ENCODE data around the gene CCT5. TPM values are rescaled to one million over a fixed set of nuclear protein-coding genes. Genes with fewer than 3 reads are reported as not detected.
A peak's percentile ranks its signal among the peaks of the same experiment; 100 is the strongest.

Gene CCT5
- total and polyA plus RNA-seq, 10 donors = 76.9 to 150 (median 115) TPM

DNA sequence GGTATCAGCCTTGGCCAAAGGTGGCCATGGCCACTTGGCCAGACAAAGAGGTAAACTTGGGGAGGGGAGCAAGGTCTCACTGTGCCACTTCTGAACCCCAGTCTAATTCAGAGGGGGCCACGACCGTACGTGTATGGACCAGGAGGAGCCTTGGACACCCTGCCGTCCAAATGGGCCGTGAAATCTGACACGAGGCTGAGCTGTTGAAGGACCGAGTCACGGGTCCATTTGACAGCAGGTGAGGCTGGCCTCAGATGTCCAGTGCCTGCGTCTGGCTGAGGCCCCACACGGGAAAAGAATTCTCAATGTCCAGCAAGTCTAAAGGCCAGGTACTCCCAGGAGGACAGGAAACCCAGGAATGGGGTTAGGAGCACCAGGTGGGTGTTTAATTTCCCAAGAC is 39.9 kb downstream of the CCT5 start:
- intact Hi-C loops (cut with DNase I; ENCODE audit: low total_unique reads) = loop anchor here (10.0 kb wide), 1 partner anchor 135 kb away; no protein-coding TSS in a partner anchor
- DNase-seq = peak; percentile 38
- no peak overlapping the region for H3K4me3 ChIP-seq
- 94 to 96% (median 95%) methylated on average over 10 of the region's 10 CpGs for WGBS, 5 donors
- H3K27ac ChIP-seq = no peak overlapping the region
- H3K36me3 ChIP-seq = no peaks in the 10 kb centered on the region
- no peak for TF ChIP-seq POLR2A (IDR thresholded peaks at IDR 0.05)
- no peak for TF ChIP-seq POLR2AphosphoS5 (IDR thresholded peaks at IDR 0.05)
- TF ChIP-seq, protein P1, sequence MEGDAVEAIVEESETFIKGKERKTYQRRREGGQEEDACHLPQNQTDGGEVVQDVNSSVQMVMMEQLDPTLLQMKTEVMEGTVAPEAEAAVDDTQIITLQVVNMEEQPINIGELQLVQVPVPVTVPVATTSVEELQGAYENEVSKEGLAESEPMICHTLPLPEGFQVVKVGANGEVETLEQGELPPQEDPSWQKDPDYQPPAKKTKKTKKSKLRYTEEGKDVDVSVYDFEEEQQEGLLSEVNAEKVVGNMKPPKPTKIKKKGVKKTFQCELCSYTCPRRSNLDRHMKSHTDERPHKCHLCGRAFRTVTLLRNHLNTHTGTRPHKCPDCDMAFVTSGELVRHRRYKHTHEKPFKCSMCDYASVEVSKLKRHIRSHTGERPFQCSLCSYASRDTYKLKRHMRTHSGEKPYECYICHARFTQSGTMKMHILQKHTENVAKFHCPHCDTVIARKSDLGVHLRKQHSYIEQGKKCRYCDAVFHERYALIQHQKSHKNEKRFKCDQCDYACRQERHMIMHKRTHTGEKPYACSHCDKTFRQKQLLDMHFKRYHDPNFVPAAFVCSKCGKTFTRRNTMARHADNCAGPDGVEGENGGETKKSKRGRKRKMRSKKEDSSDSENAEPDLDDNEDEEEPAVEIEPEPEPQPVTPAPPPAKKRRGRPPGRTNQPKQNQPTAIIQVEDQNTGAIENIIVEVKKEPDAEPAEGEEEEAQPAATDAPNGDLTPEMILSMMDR (IDR thresholded peaks at IDR 0.05 in 8 of 11, conservative IDR thresholded peaks at IDR 0.05 in 3 of 11) = no peak
- no peaks in the 10 kb centered on the region for H3K9me3 ChIP-seq
- peaks cover 0 to 11% (median 3%) of the 10 kb centered on the region in 6 donors for H3K4me1 ChIP-seq
- H3K27me3 ChIP-seq (replicated peaks in 1 of 7) = no peaks in the 10 kb centered on the region

DNA sequence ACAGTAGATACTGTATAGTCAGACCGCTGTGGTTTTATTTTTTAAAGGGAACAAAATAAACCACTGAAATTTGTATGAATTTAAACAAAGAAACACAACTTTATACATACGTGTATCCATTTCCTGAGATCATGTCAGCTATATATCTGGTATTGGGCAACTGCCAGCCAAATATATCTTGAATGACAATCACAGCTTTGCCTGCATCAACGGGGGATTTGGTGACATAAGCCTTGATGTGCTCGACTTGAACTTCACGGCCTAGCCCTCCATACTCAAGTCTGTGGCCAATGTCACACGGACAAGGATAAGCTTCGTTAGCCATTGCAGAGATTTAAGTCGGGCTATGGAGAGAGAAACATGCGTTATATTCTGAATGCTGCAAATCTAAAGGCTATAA is 40.4 kb downstream of the CCT5 start:
- H3K4me3 ChIP-seq = no peak overlapping the region
- no peaks in the 10 kb centered on the region for H3K36me3 ChIP-seq
- peaks cover 0 to 11% (median 3%) of the 10 kb centered on the region in 6 donors for H3K4me1 ChIP-seq
- no peak overlapping the region for H3K27ac ChIP-seq
- DNase-seq = peak; percentile 6
- 85 to 92% (median 87%) methylated on average over 9 of the region's 9 CpGs for WGBS, 5 donors
- TF ChIP-seq POLR2A (IDR thresholded peaks at IDR 0.05) (no peak), POLR2AphosphoS5 (IDR thresholded peaks at IDR 0.05) (no peak)
- TF ChIP-seq, protein P1 (IDR thresholded peaks at IDR 0.05 in 8 of 11, conservative IDR thresholded peaks at IDR 0.05 in 3 of 11) = no peak
- intact Hi-C loops (cut with DNase I; ENCODE audit: low total_unique reads) = no loop called here
- H3K9me3 ChIP-seq = no peaks in the 10 kb centered on the region
- H3K27me3 ChIP-seq (replicated peaks in 1 of 7) = no peaks in the 10 kb centered on the region

DNA sequence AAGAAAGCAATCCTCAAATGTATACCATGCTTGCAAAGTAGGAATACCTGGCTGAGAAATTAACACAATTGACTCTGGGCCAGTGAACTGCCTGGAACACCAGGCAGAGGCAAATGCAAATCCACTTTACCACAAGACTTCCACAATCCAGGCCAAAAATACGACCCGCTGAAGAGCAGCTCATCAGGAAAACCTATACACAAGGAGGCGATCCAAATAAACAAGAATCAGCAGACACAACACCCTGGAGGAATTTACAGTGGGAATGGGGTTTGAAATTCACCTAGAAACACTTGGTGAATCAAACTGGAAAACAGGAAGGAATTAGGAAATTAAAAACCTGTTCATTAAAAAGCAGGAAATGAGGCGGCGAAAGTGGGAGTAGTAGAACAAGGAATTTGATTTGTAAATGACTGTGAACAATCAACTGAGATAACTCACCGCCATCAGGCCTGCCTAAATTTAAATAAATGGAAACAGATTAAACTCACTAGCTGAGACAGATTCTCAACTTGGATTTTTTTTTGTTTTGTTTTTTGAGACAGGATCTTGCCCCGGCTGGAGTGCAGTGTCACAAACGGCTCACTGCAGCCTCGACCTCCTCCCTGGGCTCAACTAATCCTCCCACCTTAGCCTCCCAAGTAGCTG is 41.7 kb downstream of the CCT5 start:
- H3K4me1 ChIP-seq = peaks cover 0 to 11% (median 3%) of the 10 kb centered on the region in 6 donors
- H3K27ac ChIP-seq = no peak overlapping the region
- no peak for TF ChIP-seq POLR2AphosphoS5 (IDR thresholded peaks at IDR 0.05)
- TF ChIP-seq, protein P1 (IDR thresholded peaks at IDR 0.05 in 8 of 11, conservative IDR thresholded peaks at IDR 0.05 in 3 of 11) = no peak
- no peaks in the 10 kb centered on the region for H3K36me3 ChIP-seq
- WGBS, 5 donors = 70 to 89% (median 79%) methylated on average over 9 of the region's 9 CpGs
- no peaks in the 10 kb centered on the region for H3K27me3 ChIP-seq (replicated peaks in 1 of 7)
- H3K9me3 ChIP-seq = no peaks in the 10 kb centered on the region
- intact Hi-C loops (cut with DNase I; ENCODE audit: low total_unique reads) = no loop called here
- H3K4me3 ChIP-seq = no peak overlapping the region
- DNase-seq = peak; percentile 4

DNA sequence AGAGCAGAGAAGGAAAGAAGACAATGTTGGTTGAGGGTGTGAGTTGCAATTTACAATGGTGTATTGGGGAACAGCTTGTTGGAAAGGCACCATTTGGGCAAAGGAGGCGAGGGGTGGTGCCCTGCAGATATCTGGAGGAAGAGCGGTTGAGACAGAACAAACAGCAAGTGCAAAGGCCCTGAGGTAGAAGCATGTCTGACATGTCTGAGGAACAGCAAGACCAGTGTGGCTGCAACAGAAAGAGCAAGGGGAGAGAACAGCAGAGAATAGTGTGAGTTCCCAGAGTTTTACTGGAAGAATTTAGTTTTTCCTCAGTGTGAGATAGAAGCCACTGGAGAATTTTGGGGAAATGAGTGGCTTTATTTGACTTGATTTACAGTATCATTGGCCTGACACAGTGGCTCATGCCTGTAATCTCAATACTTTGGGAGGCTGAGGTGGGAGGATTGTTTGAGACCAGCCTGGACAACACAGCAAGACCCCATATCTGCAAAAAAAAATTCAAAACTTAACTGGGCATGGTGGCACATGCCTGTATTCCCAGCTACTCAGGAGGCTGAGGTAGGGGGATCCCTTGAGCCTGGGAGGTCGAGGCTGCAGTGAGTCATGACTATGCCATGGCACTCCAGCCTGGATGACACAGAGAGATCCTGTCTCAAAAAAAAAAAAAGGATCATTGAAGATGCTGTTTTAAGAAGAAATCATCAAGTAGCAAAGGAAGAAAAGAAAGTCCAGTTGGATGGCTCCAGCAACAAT is 44.0 kb downstream of the CCT5 start:
- peak; percentile 25 for DNase-seq
- Histone ChIP-seq H3K36me3 (no peaks in the 10 kb centered on the region), H3K27ac (no peak overlapping the region), H3K9me3 (no peaks in the 10 kb centered on the region), H3K27me3 (replicated peaks in 1 of 7) (no peaks in the 10 kb centered on the region), H3K4me1 (no peaks in the 10 kb centered on the region), H3K4me3 (no peak overlapping the region)
- 74 to 90% (median 88%) methylated on average over 3 of the region's 3 CpGs for WGBS, 5 donors
- TF ChIP-seq POLR2A (IDR thresholded peaks at IDR 0.05) = no peak
- TF ChIP-seq POLR2AphosphoS5 (IDR thresholded peaks at IDR 0.05) = no peak
- TF ChIP-seq, protein P1 (IDR thresholded peaks at IDR 0.05 in 8 of 11, conservative IDR thresholded peaks at IDR 0.05 in 3 of 11) = no peak
- intact Hi-C loops (cut with DNase I; ENCODE audit: low total_unique reads) = no loop called here
